Measurements from ENCODE around the gene TRAF7. TPM values are rescaled to one million over a fixed set of nuclear protein-coding genes. Genes with fewer than 3 reads are reported as not detected.
A peak's percentile ranks its signal among the peaks of the same experiment; 100 is the strongest.

TRAF7 gene
- total and polyA plus RNA-seq, 2 of the 13 experiments (the other 11 are each of a cell fraction or from before 2014, with no cell fraction given), result 47.9 to 65.6 TPM

DNA sequence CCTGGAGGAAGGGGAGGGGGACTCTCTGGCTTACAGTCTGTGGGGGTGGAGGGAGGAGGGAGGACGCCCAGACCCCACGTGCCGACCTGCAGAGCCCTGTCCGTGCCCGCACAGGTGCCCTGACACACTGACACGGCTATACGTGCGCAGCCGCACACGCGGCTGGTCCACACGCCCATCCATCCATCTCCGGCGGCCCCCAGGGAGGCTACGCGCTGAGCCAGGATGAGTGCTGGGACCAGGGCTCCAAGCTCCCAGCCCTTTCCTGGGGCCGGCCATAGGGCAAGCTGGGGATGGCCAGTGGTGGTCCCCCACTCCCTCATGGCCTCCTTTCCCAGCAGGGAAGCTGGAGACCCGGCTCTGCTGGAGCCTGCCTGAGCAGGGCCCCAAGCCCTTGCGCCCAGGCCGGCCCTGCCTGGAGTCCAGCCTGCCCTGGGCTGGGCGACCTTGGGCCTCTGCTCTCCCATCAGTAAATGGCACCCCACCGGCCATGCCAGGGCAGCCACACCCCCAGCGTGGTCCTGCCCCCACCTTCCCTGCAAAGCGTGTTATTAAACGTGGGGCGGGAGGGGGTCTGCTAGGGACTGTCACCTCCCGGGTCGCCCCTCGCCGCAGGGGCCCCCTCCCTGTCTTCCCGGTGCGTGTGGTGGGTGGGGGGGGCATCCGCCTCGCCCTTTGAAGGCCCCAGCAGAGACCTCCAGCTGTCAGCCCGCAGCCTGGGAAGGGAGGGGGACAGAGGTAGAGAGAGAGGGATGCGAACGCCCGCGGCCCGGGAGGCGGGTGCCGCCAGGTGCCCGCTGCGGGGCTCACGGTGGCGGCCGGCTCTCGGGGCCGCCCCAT, 40.0 kb downstream of the TRAF7 start (continued):
- TF ChIP-seq, protein P1, sequence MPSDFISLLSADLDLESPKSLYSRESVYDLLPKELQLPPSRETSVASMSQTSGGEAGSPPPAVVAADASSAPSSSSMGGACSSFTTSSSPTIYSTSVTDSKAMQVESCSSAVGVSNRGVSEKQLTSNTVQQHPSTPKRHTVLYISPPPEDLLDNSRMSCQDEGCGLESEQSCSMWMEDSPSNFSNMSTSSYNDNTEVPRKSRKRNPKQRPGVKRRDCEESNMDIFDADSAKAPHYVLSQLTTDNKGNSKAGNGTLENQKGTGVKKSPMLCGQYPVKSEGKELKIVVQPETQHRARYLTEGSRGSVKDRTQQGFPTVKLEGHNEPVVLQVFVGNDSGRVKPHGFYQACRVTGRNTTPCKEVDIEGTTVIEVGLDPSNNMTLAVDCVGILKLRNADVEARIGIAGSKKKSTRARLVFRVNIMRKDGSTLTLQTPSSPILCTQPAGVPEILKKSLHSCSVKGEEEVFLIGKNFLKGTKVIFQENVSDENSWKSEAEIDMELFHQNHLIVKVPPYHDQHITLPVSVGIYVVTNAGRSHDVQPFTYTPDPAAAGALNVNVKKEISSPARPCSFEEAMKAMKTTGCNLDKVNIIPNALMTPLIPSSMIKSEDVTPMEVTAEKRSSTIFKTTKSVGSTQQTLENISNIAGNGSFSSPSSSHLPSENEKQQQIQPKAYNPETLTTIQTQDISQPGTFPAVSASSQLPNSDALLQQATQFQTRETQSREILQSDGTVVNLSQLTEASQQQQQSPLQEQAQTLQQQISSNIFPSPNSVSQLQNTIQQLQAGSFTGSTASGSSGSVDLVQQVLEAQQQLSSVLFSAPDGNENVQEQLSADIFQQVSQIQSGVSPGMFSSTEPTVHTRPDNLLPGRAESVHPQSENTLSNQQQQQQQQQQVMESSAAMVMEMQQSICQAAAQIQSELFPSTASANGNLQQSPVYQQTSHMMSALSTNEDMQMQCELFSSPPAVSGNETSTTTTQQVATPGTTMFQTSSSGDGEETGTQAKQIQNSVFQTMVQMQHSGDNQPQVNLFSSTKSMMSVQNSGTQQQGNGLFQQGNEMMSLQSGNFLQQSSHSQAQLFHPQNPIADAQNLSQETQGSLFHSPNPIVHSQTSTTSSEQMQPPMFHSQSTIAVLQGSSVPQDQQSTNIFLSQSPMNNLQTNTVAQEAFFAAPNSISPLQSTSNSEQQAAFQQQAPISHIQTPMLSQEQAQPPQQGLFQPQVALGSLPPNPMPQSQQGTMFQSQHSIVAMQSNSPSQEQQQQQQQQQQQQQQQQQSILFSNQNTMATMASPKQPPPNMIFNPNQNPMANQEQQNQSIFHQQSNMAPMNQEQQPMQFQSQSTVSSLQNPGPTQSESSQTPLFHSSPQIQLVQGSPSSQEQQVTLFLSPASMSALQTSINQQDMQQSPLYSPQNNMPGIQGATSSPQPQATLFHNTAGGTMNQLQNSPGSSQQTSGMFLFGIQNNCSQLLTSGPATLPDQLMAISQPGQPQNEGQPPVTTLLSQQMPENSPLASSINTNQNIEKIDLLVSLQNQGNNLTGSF (CRISPR knock-in tag; IDR thresholded peaks at IDR 0.05), result no peak
- TF ChIP-seq ZFY (CRISPR knock-in tag; IDR thresholded peaks at IDR 0.05) (0 out of 2 replicates have a peak, but pooled peaks have one; percentile 8), ZNF138 (CRISPR knock-in tag; IDR thresholded peaks at IDR 0.05; ENCODE audit: low read depth) (no peak), SMC3 (IDR thresholded peaks at IDR 0.05; ENCODE audit: low read length) (no peak), U2AF1 (optimal IDR thresholded peaks at IDR 0.05; ENCODE audit: low read depth, low read length) (no peak), SAP130 (CRISPR knock-in tag; IDR thresholded peaks at IDR 0.05; ENCODE audit: low read depth) (peak; percentile 21; the same call in 1 of the 2 replicates), STAT6 (CRISPR knock-in tag; IDR thresholded peaks at IDR 0.05; ENCODE audit: borderline replicate concordance) (no peak), ZNF251 (CRISPR knock-in tag; IDR thresholded peaks at IDR 0.05) (no peak), AKAP8 (CRISPR knock-in tag; IDR thresholded peaks at IDR 0.05) (no peak), THAP11 (CRISPR knock-in tag; IDR thresholded peaks at IDR 0.05) (no peak), ZSCAN22 (CRISPR knock-in tag; IDR thresholded peaks at IDR 0.05) (no peak), TFDP1 (CRISPR knock-in tag; IDR thresholded peaks at IDR 0.05; ENCODE audit: borderline replicate concordance) (0 out of 2 replicates have a peak, but pooled peaks have one; percentile 3), ZNF891 (CRISPR knock-in tag; IDR thresholded peaks at IDR 0.05) (no peak), ZNF34 (CRISPR knock-in tag; IDR thresholded peaks at IDR 0.05; ENCODE audit: borderline replicate concordance) (no peak), HNRNPL (IDR thresholded peaks at IDR 0.05; ENCODE audit: low read depth, low read length) (peak; percentile 65; the same call in 1 of the 2 replicates), HNRNPLL (IDR thresholded peaks at IDR 0.05; ENCODE audit: low read depth, low read length, poor library complexity, severe bottlenecking) (peak; percentile 22), CENPBD1 (CRISPR knock-in tag; IDR thresholded peaks at IDR 0.05; ENCODE audit: borderline replicate concordance, low read depth) (no peak), ZNF468 (CRISPR knock-in tag; IDR thresholded peaks at IDR 0.05) (no peak)
- TF ChIP-seq, protein P2, sequence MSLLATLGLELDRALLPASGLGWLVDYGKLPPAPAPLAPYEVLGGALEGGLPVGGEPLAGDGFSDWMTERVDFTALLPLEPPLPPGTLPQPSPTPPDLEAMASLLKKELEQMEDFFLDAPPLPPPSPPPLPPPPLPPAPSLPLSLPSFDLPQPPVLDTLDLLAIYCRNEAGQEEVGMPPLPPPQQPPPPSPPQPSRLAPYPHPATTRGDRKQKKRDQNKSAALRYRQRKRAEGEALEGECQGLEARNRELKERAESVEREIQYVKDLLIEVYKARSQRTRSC (CRISPR knock-in tag; IDR thresholded peaks at IDR 0.05; ENCODE audit: low read depth), result no peak
